ENCODE results near the gene C2orf76. TPM values are rescaled to one million over a fixed set of nuclear protein-coding genes. Genes with fewer than 3 reads are reported as not detected.

The C2orf76 gene
- total and polyA plus RNA-seq, 2 experiments from 2014 or later: 9.5 to 17.0 TPM

DNA sequence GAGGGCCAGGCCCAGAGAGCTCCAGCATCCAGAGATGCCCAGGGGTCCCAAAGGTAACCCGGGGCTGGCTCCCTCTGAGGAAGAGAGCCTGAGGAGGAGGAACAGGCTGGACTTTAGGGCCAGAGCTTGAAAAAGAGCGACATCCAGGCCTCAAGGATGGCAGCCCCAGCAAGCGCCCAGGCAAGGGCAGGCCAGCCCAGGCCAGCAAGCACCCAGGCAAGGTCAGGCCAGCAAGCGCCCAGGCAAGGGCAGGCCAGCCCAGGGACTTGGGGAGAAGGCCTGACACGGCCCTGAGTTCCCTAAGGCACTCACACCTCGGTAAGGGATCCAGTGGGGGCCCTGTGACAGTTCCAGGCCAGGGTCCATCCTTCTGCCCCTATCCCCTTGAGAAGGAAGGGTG is 30.6 kb upstream of the C2orf76 start:
- DNase-seq (ENCODE audit: low read depth in 1 of 2, low spot score in 1 of 2): no peak
- H3K27ac ChIP-seq: no peak overlapping the region
- no peak for TF ChIP-seq CTCF (IDR thresholded peaks at IDR 0.05; ENCODE audit: low read depth, low read length)
- H3K27me3 ChIP-seq: no peaks in the 10 kb centered on the region
- no peaks in the 10 kb centered on the region for H3K36me3 ChIP-seq
- no peak overlapping the region for H3K4me3 ChIP-seq
- H3K4me1 ChIP-seq (ENCODE audit: low read depth): no peaks in the 10 kb centered on the region
- no peaks in the 10 kb centered on the region for H3K9me3 ChIP-seq (ENCODE audit: low read depth)

DNA sequence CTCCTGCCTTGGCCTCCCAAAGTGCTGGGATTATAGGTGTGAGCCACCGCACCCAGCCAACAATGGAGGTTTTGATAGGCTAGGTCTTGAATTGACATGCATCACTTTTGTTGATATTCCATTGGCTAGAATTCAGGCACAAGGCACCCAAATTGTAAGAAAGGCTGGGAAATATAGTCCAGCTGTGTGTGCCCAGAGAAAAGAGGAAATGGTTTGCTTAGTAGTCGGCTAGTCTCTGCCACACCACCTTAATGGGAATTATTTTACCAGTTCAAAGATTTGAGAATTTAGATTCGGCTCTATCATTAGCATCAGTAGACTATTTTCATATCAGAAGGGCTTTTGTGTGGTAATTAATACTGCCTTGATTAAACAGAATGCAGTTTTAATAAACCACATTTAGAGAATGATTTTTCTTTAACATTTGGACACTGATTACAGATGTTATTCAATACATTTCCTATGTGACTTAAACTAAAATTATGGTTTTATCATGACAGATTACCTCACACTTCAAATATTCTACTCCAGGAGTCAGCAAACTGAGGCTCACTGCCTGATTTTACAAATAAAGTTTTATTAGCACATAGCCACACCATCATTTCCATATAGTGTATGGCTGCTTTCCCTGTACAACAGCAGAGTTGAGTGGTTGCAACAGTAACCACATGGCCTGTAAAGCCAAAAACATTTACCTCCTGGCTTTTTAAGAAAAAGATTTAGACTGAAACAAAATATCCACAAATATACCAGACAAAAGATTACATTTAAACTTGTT is 27.5 kb upstream of the C2orf76 start:
- no peak for TF ChIP-seq CTCF (IDR thresholded peaks at IDR 0.05; ENCODE audit: low read depth, low read length)
- DNase-seq (ENCODE audit: low read depth in 1 of 2, low spot score in 1 of 2): no peak
- no peak overlapping the region for H3K27ac ChIP-seq
- no peaks in the 10 kb centered on the region for H3K9me3 ChIP-seq (ENCODE audit: low read depth)
- H3K4me3 ChIP-seq: no peak overlapping the region
- H3K27me3 ChIP-seq: no peaks in the 10 kb centered on the region
- H3K4me1 ChIP-seq (ENCODE audit: low read depth): no peaks in the 10 kb centered on the region
- no peaks in the 10 kb centered on the region for H3K36me3 ChIP-seq

DNA sequence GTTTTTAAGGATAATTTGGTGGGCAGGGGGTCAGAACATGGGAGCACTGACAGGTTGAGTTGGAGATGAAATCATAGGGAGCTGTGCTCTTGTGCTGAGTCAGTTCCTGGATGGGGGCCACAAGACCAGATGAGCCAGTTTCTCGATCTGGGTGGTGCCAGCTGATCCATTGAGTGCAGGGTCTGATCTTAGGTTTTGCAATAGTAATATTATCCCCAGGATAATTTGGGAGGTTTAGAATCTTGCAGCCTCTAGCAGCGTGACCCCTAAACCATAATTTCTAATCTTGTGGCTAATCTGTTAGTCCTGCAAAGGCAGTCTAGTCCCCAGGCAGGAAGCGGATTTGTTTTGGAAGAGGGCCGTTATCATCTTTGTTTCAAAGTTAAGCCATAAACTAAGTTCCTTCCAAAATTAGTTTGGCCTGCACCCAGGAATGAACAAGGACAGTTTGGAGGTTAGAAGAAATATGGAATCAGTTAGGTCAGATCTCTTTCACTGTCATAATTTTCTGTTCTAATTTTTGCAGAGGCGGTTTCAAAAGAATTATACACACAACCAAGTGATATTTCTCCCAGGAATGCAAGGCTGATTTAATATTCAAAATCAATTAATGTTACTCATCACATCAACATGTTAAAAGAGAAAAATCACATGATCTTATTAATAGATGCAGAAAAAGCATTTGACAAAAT is 23.1 kb upstream of the C2orf76 start:
- H3K27ac ChIP-seq: no peak overlapping the region
- H3K4me3 ChIP-seq: no peak overlapping the region
- no peaks in the 10 kb centered on the region for H3K36me3 ChIP-seq
- no peaks in the 10 kb centered on the region for H3K27me3 ChIP-seq
- TF ChIP-seq CTCF (IDR thresholded peaks at IDR 0.05; ENCODE audit: low read depth, low read length): no peak
- H3K9me3 ChIP-seq (ENCODE audit: low read depth): no peaks in the 10 kb centered on the region
- no peaks in the 10 kb centered on the region for H3K4me1 ChIP-seq (ENCODE audit: low read depth)
- DNase-seq (ENCODE audit: low read depth in 1 of 2, low spot score in 1 of 2): peak in 1 of 2 donors; percentile 70

GRCh38 chr2:119387381-119388129 is 20.9 kb upstream of the C2orf76 start:
- H3K4me3 ChIP-seq: no peak overlapping the region
- DNase-seq (ENCODE audit: low read depth in 1 of 2, low spot score in 1 of 2): peak in 1 of 2 donors; percentile 94
- no peaks in the 10 kb centered on the region for H3K36me3 ChIP-seq

More at GRCh38 chr2:119387381-119388129, 20.9 kb upstream of the C2orf76 start:
- peak; percentile 56 for TF ChIP-seq CTCF (IDR thresholded peaks at IDR 0.05; ENCODE audit: low read depth, low read length)
- no peaks in the 10 kb centered on the region for H3K9me3 ChIP-seq (ENCODE audit: low read depth)
- no peaks in the 10 kb centered on the region for H3K4me1 ChIP-seq (ENCODE audit: low read depth)
- H3K27ac ChIP-seq: no peak overlapping the region
- H3K27me3 ChIP-seq: no peaks in the 10 kb centered on the region

Data from cardiac muscle cell (in vitro differentiated cells and primary cell).